Measurements from ENCODE around the gene AASS.

Gene AASS

DNA sequence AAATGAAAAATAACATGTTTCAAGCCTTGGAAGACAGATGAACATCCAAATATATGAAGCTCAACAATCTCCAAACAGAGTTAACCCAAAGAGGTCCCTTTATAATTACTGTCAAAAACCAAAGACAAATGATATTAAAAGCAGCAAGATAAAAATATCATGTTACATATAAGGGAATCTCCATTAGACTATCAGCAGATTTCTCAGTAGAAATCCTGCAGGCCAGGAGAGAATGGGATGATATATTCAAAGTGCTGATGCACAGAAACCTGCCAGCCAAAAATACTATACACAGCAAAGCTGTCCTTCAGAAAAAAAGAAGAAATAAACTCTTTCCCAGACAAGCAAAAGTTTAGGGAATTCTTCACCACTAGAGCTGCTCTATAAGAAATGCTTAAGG lies 41.0 kb downstream of the AASS start:
- DNase-seq = no peak

DNA sequence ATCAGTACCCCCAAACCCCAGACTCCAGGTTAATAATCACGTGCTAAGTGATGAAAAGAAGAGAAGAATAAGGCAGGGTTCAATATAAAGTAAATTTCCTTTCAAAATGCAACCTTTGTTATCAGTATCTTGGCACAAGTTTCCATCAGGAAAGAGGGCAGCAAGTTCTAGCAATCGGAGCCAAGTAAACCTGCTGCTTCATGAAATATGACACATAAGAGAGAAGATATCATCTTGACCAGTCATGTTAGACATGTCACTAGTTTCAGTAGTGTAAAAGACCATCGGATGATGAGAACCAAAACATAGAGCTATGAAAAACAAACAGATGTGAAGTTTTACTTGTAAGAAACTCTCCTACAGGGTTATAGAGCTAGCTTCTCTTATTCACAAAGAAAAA lies 44.0 kb downstream of the AASS start:
- DNase-seq = no peak

GRCh38 chr7:122095642-122096041 lies 48.4 kb downstream of the AASS start:
- no peak for DNase-seq

DNA sequence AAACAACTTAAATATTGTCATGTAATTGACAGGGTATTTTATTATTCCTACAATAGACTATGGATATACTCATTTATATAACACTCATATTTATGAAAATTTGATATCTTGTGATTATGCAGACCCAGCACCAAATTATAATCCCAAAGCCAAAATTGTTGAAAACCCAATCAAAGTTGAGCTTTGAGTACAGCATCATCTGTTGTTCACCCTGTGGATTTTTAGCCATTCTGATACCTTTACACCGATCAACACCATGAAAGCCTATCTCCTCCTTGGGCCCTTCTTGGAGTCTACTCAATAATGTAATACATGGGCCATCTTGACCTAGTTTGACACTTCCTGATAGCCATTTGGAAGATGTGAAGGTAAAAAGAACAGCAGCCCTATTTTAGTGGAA lies 49.5 kb downstream of the AASS start:
- no peak for DNase-seq

DNA sequence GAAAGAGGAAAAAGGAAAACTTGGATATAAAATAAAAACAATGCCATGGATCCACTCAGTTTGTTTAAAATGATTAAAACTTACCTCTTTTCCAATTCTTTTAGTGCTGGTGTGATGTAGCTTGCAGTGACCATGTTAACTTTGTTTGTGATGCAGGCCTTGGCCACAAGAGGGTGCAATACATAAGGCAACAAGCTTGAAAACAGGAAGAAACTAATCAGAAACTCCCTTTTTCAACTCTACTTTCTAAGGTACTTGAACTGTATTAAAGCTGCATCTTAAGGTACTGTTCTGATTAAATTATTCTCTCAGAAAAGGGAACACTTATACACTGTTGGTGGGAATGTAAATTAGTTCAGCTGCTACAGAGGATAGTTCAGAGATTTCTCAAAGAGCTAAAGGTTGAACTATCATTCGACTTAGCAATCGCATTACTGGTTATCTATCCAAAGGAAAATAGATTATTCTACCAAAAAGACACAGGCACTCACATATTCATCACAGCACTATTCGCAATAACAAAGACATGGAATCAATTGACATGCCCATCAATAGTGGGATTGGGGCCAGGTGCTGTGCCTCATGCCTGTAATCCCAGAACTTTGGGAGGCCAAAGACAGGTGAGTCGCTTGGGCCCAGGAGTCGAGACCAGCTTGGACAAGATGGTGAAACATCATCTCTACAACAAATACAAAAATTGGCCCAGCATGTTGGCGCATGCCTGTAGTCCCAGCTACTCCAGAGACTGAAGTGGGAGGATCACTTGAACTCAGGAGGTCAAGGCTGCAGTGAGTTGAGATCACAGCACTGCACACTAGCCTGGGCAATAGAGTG lies 50.9 kb downstream of the AASS start:
- peak; percentile 52 for DNase-seq

GRCh38 chr7:122082670-122083069 lies 61.4 kb downstream of the AASS start:
- DNase-seq = no peak

- DNase-seq = no peak
Measured at GRCh38 chr7:122082160-122082559, 61.9 kb downstream of the AASS start.

- DNase-seq = no peak
Measured at GRCh38 chr7:122073635-122074034, 70.4 kb downstream of the AASS start.

DNA sequence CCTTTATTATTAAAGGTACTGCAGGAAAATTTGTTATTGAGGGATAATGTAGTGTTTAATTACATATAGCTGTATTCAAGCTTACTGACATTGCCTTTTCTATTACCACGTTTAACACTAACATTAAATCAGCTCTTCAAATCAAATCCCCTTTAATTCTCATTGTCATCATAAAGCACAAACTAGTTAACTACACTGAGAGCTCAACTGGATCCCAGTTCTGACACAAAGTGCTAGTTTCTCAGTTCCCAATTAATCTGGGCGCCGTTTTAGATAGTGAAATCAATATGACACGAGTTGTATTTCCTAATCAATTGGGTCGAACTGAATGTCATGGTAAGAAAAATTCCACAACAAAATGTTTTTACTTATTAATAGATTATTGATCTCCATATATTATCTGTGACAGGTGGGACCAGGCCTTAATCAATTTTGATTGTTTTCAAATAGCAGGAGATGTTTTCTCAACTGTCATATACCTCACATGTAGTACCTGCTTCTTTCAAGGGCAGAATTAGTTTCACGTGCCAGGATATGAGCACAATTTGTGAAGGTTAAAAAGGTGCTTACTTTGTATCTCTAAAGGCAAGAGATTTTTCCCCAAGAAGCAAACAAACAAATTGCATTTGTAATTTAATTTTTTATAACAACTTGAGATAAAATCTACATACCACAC lies 71.0 kb downstream of the AASS start:
- DNase-seq = no peak

DNA sequence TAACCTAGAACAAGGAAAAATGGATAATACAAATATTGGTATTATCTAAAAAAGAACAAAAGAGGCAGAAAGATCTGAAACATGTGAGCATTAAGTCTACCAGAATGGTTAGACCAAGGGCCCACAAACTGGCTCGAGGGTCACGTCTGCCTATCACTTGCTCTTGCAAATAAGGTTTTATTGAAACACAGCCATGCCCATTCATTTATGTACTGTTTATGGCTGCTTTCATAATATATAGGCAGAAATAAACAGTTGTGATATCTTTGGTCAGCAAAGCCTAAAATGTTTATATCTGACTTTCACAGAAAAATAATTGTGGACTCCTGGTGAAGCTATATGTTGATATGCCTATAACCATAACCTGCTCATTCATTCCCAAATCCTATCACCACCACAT lies 71.8 kb downstream of the AASS start:
- DNase-seq = no peak

DNA sequence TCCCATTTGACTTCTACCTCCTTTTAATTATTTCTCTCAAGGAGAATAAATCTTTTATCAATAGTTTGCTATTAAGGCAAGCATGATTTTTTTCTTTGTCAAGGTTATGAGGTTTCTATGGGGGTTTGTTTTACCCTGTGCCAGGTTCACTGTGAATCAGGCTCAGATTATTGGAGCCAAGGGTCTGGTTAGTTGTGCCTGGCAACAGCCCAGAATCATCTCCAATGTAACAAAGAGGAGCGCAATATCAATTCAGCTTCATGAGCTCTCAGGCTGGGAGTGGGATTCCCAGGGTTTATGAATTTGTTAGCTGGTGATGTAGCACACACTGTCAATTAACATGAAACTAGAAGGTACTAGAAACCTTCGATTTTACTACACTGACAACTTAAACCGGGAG lies 73.2 kb downstream of the AASS start:
- DNase-seq = no peak

DNA sequence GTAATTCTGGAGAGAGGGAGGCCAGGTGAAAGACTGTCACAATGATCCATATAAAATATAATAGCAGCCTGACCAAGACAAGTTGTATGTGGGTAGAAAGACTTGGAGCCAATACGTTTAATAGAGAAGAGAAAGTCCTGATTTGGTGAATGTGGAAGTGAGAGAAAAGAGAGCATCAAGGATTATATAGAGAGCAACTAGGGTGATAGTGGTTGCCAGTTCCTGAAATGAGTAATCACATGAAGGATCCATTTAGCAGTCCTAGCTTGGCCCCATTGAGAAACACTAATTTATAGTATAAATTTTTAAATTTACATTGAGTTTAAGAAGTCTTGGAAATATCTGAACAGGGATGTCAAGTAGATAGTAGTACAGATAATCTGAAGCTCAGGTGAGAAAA lies 74.0 kb downstream of the AASS start:
- no peak for DNase-seq

GRCh38 chr7:122068999-122069398 lies 75.0 kb downstream of the AASS start:
- DNase-seq = no peak

GRCh38 chr7:122068046-122068445 lies 76.0 kb downstream of the AASS start:
- DNase-seq = no peak

GRCh38 chr7:122067077-122067476 lies 77.0 kb downstream of the AASS start:
- DNase-seq = no peak

- DNase-seq = no peak
Measured at GRCh38 chr7:122064971-122065370, 79.1 kb downstream of the AASS start.

- no peak for DNase-seq
Measured at GRCh38 chr7:122063146-122063545, 80.9 kb downstream of the AASS start.

- no peak for DNase-seq
Measured at GRCh38 chr7:122059542-122059941, 84.5 kb downstream of the AASS start.

GRCh38 chr7:122056977-122057376 lies 87.1 kb downstream of the AASS start:
- DNase-seq = no peak

- no peak for DNase-seq
Measured at GRCh38 chr7:122055073-122055472, 89.0 kb downstream of the AASS start.

GRCh38 chr7:122054393-122054792 lies 89.7 kb downstream of the AASS start:
- DNase-seq = no peak

DNA sequence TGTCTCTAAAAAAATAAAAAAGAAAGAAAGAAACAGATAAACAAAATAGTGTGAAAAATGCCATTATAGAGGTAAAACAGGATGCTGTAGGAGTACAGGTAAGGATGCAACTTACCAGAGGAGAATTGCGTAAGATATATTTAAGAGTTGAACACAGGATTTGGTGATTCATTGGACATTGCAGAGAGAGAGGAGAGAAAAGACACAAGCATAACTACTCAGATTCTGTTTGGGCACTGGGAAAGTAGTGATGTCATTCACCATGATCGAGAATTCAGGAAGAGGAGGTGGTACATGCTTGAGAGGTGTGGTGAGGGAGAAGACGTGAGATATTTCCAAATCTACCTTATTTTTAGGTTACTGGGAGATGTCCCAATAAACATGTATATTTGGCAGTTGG lies 97.6 kb downstream of the AASS start:
- no peak for DNase-seq

- no peak for DNase-seq
Measured at GRCh38 chr7:122040147-122040546, 103.9 kb downstream of the AASS start.

DNA sequence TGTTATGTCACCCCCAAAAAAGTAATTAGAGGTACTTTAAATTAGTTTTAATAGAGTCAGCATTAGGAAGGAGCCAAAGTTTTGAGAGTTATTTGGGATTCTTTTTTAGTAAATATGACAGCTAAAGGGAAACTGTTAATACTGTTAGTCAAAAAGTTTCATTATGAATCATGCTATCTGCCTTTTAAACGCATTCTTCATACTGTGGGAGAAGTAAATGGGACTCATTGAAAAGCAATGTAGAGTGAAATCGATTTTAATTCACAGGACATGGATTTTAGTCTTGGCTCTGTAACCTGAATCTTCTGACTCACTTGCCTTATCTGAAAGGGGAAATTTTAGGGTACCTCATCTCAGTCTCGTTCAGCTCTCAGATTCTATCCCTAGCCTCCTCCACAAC lies 105.1 kb downstream of the AASS start:
- no peak for DNase-seq

- no peak for DNase-seq
Measured at GRCh38 chr7:122038134-122038533, 105.9 kb downstream of the AASS start.

All from CD4-positive, alpha-beta T cell treated with Interleukin-17A for 1 hour (primary cell).